HCT116 (cell line): ENCODE data around the gene INCA1. TPM values are rescaled to one million over a fixed set of nuclear protein-coding genes. Genes with fewer than 3 reads are reported as not detected.

Experiments
- microRNA-seq: library from miRNA; unstranded; fragments of <30 nt; microRNA quantifications from one replicate; pipeline ENCODE4, GENCODE V29; 2016; ENCODE audit warnings: borderline number of aligned reads
- total RNA-seq: library from RNA; stranded (reverse); gene quantifications from one replicate; pipeline ENCODE4 v1.2.1, GENCODE V29; 2021; ENCODE audit not compliant: unreplicated experiment

Gene INCA1
- total RNA-seq, 1 experiment from 2014 or later, result 0.74 TPM

Small RNA genes lying within 50 kb of the gene (microRNA-seq; reads per million reads assigned to microRNA genes)
- gene MIR6864 (not detected), gene MIR6865 (not detected)

Other genes starting within 250 kb of the INCA1 start
- not detected for gene TM4SF5, start 225.6 kb downstream of the INCA1 start, total RNA-seq
- gene VMO1, start 211.2 kb downstream of the INCA1 start, total RNA-seq, result 0.76 TPM
- gene GLTPD2, start 208.6 kb downstream of the INCA1 start, total RNA-seq, result not detected
- 221 TPM for gene PSMB6, start 201.4 kb downstream of the INCA1 start, total RNA-seq
- gene PLD2, start 190.4 kb downstream of the INCA1 start, total RNA-seq, result 47.7 TPM
- gene MINK1, start 164.2 kb downstream of the INCA1 start, total RNA-seq, result 85.2 TPM
- gene C17orf107, start 98.0 kb downstream of the INCA1 start, total RNA-seq, result 1.7 TPM
- gene CHRNE, start 94.4 kb downstream of the INCA1 start, total RNA-seq, result 0.30 TPM
- not detected for gene GP1BA, start 65.2 kb downstream of the INCA1 start, total RNA-seq
- gene SLC25A11, start 57.5 kb downstream of the INCA1 start, total RNA-seq, result 75.1 TPM
- gene RNF167, start 57.3 kb downstream of the INCA1 start, total RNA-seq, result 105 TPM
- 1,213 TPM for gene PFN1, start 49.0 kb downstream of the INCA1 start, total RNA-seq
- gene ENO3, start 46.4 kb downstream of the INCA1 start, total RNA-seq, result 24.6 TPM
- gene SPAG7, start 29.7 kb downstream of the INCA1 start, total RNA-seq, result 49.9 TPM
- 37.8 TPM for gene CAMTA2, start 9.8 kb downstream of the INCA1 start, total RNA-seq
- 121 TPM for gene KIF1C, start 428 bp upstream of the INCA1 start, total RNA-seq
- gene SLC52A1, start 37.9 kb upstream of the INCA1 start, total RNA-seq, result not detected
- gene ZFP3, start 80.9 kb upstream of the INCA1 start, total RNA-seq, result 0.05 TPM
- gene ZNF232, start 114.4 kb upstream of the INCA1 start, total RNA-seq, result 11.1 TPM
- 0.10 TPM for gene USP6, start 118.5 kb upstream of the INCA1 start, total RNA-seq
- gene ZNF594, start 194.3 kb upstream of the INCA1 start, total RNA-seq, result 8.3 TPM
- not detected for gene SCIMP, start 237.3 kb upstream of the INCA1 start, total RNA-seq